ENCODE results near the gene TMEM212.

DNA sequence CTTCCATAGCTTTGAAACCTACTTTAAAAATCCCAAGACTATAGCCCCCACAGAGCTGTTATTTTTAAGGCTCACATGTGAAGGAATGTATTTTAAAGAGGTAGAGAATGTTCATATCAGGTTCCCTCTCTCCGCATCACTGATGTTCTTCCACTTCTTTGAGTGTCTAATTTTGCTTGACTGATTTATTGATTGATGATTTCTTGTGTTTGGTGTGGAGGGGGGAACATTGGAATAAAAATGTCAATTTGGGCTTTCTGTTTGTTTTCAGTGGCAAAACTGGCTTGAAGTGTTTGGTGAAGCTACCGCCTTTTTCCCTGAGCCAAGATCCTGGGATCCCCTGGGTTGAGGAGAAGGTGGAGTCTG lies 2.7 kb upstream of the TMEM212 start:
- TF ChIP-seq, protein P1, sequence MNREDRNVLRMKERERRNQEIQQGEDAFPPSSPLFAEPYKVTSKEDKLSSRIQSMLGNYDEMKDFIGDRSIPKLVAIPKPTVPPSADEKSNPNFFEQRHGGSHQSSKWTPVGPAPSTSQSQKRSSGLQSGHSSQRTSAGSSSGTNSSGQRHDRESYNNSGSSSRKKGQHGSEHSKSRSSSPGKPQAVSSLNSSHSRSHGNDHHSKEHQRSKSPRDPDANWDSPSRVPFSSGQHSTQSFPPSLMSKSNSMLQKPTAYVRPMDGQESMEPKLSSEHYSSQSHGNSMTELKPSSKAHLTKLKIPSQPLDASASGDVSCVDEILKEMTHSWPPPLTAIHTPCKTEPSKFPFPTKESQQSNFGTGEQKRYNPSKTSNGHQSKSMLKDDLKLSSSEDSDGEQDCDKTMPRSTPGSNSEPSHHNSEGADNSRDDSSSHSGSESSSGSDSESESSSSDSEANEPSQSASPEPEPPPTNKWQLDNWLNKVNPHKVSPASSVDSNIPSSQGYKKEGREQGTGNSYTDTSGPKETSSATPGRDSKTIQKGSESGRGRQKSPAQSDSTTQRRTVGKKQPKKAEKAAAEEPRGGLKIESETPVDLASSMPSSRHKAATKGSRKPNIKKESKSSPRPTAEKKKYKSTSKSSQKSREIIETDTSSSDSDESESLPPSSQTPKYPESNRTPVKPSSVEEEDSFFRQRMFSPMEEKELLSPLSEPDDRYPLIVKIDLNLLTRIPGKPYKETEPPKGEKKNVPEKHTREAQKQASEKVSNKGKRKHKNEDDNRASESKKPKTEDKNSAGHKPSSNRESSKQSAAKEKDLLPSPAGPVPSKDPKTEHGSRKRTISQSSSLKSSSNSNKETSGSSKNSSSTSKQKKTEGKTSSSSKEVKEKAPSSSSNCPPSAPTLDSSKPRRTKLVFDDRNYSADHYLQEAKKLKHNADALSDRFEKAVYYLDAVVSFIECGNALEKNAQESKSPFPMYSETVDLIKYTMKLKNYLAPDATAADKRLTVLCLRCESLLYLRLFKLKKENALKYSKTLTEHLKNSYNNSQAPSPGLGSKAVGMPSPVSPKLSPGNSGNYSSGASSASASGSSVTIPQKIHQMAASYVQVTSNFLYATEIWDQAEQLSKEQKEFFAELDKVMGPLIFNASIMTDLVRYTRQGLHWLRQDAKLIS (CRISPR knock-in tag; IDR thresholded peaks at IDR 0.05) = no peak
- TF ChIP-seq ZNF274 (IDR thresholded peaks at IDR 0.05; ENCODE audit: borderline replicate concordance, low read depth, low read length) (no peak), ZNF146 (CRISPR knock-in tag; IDR thresholded peaks at IDR 0.05; ENCODE audit: unreplicated experiment) (no peak), FOXP1 (CRISPR knock-in tag; IDR thresholded peaks at IDR 0.05) (no peak), GABPA (tag; conservative IDR thresholded peaks at IDR 0.05; ENCODE audit: low read depth) (no peak), POLR2AphosphoS5 (IDR thresholded peaks at IDR 0.05; ENCODE audit: control insufficient read depth, insufficient read depth, low read depth, low read length) (no peak), ZFP36 (IDR thresholded peaks at IDR 0.05; ENCODE audit: low read depth, low read length, partially characterized antibody) (no peak), ILF3 (IDR thresholded peaks at IDR 0.05; ENCODE audit: borderline replicate concordance) (no peak)
- TF ChIP-seq, protein P2, sequence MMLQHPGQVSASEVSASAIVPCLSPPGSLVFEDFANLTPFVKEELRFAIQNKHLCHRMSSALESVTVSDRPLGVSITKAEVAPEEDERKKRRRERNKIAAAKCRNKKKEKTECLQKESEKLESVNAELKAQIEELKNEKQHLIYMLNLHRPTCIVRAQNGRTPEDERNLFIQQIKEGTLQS (IDR thresholded peaks at IDR 0.05) = no peak
- TF ChIP-seq, protein P2 (CRISPR knock-in tag; conservative IDR thresholded peaks at IDR 0.05) = no peak
